GM12872 (cell line): Measurements from ENCODE around the gene NFATC1.

Experiments
- TF ChIP-seq, protein P1 (sequence below): IDR thresholded peaks from 3 replicates; pipeline ENCODE4 v1.5.1; 2011; ENCODE audit warnings: low read depth, mild to moderate bottlenecking, low read length, moderate library complexity; ENCODE audit not compliant: insufficient read depth

The NFATC1 gene

DNA sequence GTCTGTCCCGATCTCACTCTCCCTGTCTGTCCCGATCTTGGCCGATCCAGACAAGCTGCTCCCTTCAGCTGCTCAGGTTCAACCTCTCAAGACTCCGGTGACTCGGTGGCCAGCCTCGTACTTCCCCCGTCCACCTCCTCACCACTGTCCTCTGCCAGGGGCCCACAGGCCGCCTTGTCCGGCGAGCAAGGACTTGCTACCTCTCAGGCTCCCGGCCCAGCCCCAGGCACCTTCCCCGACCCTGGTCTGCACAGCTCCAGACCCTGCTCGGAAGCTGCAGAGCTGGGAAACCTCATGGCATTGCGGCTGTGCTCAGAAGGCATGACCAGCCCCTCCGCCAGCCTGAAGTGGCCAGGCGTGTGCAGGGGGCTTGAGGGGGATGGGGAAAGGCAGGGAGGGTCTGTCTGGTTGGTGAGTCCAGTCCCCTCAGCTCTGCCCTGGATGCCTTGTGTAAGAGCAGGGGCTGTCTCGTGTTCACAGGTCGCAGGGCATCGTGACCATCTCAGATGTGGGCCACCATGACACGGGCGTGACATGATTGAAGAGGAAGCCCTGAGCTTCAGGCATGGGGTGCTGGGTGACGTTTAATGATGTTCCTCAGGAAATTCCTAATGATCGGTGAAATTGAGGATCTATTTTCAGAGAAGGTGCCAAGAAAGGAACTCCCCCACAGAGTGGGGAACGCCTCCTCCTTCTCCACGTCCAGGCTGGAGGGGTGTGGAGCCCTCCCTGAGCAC lies 162.6 kb downstream of the NFATC1 start:
- TF ChIP-seq, protein P1, sequence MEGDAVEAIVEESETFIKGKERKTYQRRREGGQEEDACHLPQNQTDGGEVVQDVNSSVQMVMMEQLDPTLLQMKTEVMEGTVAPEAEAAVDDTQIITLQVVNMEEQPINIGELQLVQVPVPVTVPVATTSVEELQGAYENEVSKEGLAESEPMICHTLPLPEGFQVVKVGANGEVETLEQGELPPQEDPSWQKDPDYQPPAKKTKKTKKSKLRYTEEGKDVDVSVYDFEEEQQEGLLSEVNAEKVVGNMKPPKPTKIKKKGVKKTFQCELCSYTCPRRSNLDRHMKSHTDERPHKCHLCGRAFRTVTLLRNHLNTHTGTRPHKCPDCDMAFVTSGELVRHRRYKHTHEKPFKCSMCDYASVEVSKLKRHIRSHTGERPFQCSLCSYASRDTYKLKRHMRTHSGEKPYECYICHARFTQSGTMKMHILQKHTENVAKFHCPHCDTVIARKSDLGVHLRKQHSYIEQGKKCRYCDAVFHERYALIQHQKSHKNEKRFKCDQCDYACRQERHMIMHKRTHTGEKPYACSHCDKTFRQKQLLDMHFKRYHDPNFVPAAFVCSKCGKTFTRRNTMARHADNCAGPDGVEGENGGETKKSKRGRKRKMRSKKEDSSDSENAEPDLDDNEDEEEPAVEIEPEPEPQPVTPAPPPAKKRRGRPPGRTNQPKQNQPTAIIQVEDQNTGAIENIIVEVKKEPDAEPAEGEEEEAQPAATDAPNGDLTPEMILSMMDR: no peak

DNA sequence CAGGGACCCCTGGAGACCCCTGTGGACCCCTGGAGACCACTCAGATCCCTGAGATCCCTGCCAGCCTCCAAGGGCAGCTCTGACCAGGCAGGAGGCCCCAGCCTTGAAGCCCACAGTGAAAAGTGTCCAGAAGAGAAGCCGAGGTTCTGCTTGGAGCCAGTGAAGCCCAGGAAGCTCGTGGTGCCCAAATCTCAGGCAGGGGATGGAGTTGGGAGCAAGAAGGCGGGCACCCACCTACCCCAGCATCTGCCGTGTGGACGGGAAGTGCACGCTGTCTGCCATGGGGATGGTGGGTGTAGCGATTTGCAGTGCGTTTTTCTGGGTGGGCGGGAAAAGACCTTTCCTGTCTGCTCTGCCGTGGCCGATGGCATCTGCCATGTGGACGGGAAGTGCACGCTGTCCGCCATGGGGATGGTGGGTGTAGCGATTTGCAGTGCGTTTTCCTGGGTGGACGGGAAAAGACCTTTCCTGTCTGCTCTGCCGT lies 163.2 kb downstream of the NFATC1 start:
- TF ChIP-seq, protein P1: no peak

DNA sequence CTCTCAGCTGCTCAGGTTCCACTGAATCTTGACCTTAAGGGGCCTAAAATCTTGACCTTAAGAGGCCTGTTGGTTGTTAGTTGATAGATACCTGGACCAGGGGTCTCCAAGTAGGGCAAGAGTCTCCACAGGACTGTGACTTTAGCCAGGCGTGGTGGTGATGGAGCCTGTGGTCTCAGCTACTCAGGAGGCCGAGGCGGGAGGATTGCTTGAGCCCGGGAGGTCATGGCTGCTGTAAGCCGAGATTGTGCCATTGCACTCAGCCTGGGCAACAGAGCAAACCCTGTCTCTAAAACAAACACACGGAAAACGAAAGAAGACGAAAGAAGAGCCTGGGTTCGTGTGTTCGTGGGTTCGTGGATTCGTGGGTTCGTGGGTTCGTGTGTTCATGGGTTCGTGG lies 163.7 kb downstream of the NFATC1 start:
- TF ChIP-seq, protein P1: no peak

DNA sequence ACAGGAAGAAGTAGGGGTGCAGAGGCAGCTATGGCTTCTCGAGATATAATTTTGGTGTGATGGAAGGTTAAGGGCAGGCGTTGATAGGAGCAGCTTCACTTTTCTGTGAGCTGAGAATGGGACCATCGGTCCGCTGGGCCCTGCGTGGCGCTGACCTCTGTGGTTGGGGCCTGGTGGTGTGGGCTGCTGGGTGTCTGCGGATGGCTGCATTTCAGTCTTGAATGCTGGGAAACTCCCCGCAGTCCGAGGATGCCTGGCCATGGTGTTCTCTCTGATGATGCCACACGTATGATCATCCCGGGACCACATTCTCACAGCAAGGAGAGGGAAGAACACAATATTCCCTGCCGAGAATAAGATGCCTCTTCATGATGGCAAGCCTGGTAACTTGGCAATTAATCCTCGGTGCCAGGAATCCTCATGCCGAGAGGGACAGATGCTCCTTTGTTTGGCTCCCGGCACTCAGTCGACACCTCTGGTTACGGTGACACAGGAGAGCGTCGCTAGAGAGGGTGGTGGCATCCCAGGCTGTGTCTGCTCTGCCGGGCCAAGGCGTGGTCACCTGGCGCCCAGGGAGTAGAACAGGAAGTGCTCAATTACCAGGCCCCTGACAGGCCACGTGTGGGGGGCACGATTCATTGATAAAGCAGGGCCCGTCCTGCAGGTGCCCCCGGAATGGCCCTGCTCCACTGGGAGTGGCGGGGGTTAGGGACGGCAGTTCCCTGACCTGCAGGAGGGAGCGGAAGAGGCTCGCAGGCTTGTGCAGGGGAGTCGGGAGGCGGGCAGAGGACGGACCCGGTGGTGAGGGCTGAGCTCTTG lies 164.5 kb downstream of the NFATC1 start:
- TF ChIP-seq, protein P1: no peak

DNA sequence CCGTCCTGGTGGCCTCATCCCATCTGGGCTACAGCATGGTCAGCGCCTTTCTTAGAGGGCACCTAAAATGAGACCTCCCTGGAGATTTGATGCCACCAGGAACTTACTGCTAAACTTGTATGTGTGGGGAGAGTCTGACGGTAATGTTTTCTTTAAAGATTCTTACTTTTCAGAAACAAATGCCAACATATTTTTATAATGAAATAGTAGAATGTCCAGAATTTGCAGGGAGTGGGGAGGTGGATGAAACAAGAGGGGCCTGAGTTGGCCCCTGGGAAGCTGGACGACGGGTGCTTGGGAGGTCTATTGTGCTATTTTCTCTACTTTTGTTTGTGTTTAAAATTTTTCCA lies 165.1 kb downstream of the NFATC1 start:
- TF ChIP-seq, protein P1: no peak

DNA sequence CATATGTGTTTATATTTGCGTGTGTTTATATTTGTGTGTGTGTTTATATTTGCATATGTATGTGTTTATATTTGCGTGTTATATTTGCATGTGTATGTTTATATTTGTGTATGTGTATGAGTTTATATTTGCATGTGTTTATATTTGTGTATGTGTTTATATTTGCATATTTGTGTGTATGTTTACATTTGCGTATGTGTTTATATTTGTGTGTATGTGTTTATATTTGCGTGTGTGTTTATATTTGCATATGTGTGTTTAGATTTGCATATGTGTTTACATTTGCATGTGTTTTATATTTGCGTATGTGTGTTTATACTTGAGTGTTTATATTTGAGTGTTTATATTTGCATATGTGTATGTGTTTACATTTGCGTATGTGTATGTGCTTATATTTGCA lies 168.2 kb downstream of the NFATC1 start:
- TF ChIP-seq, protein P1: no peak

DNA sequence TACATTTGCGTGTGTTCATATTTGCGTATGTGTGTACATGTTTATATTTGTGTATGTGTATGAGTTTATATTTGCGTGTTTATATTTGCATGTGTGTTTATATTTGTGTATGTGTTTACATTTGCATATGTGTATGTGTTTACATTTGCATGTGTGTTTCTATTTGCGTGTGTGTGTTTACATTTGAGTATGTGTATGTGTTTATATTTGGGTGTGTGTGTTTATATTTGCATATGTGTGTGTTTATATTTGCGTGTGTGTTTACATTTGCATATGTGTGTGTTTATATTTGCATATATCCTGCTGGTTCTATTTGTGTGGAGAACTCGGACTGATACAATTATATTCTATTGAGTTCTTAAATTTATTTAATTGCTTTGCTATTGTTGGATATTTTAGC lies 168.7 kb downstream of the NFATC1 start:
- TF ChIP-seq, protein P1: no peak
